ENCODE results near the gene FLAD1. TPM values are rescaled to one million over a fixed set of nuclear protein-coding genes. Genes with fewer than 3 reads are reported as not detected.

The FLAD1 gene
- total RNA-seq, 1 donor from 2014 or later: 41.9 TPM

DNA sequence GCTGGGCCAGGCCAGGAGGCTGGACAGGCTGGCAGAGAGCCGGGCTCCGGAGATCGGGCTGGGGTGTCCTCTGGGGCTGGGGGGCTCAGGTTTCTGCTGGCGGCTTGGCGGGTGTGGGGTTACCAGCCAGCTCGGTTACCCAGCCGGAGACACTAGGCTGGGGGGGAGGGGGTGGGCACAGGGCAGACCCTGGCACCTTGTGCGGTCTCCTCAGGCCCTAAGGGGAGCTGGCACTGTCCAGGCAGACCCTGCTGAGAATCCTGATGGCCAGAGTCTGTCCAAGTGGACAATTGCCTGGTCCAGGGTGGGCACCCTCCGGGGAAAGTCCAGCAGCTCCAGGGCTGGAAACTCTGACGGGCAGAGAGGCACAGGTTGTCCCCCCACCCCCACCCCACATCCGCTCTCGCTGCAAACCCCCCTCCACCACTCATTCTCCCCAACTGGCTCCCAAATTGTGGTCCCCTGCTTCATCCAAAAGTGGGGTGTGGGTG, 26.1 kb downstream of the FLAD1 start:
- no peak overlapping the region for H3K4me3 ChIP-seq (ENCODE audit: low read depth, low read length)
- TF ChIP-seq, protein P1, sequence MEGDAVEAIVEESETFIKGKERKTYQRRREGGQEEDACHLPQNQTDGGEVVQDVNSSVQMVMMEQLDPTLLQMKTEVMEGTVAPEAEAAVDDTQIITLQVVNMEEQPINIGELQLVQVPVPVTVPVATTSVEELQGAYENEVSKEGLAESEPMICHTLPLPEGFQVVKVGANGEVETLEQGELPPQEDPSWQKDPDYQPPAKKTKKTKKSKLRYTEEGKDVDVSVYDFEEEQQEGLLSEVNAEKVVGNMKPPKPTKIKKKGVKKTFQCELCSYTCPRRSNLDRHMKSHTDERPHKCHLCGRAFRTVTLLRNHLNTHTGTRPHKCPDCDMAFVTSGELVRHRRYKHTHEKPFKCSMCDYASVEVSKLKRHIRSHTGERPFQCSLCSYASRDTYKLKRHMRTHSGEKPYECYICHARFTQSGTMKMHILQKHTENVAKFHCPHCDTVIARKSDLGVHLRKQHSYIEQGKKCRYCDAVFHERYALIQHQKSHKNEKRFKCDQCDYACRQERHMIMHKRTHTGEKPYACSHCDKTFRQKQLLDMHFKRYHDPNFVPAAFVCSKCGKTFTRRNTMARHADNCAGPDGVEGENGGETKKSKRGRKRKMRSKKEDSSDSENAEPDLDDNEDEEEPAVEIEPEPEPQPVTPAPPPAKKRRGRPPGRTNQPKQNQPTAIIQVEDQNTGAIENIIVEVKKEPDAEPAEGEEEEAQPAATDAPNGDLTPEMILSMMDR (conservative IDR thresholded peaks at IDR 0.05; ENCODE audit: low read depth, low read length): no peak

DNA sequence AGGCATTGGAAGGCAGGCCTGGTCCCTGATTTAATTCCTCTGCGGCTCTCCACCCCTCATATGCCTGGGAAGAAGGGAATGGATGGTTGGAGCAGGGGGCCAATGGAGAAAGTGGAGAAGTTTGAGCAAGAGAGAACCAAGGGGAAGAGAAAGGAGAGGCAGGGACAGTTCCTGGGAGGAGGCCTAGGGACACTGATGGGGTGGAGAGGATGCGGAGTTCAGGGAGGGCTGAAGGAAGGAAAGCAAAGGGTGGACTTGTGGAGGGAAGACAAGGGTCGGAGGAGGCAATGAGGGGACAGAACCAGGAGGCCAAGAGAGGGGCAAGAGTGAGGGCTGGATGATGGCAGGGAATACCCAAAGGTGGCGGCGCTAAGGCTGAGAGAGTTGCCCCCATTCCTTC, 26.6 kb downstream of the FLAD1 start:
- TF ChIP-seq, protein P1 (conservative IDR thresholded peaks at IDR 0.05; ENCODE audit: low read depth, low read length): no peak
- DNase-seq (ENCODE audit: low read depth): no peak
- H3K4me3 ChIP-seq (ENCODE audit: low read depth, low read length): no peak overlapping the region

More for the DNA sequence above, 26.1 kb downstream of the FLAD1 start:
- no peak for DNase-seq (ENCODE audit: low read depth)

DNA sequence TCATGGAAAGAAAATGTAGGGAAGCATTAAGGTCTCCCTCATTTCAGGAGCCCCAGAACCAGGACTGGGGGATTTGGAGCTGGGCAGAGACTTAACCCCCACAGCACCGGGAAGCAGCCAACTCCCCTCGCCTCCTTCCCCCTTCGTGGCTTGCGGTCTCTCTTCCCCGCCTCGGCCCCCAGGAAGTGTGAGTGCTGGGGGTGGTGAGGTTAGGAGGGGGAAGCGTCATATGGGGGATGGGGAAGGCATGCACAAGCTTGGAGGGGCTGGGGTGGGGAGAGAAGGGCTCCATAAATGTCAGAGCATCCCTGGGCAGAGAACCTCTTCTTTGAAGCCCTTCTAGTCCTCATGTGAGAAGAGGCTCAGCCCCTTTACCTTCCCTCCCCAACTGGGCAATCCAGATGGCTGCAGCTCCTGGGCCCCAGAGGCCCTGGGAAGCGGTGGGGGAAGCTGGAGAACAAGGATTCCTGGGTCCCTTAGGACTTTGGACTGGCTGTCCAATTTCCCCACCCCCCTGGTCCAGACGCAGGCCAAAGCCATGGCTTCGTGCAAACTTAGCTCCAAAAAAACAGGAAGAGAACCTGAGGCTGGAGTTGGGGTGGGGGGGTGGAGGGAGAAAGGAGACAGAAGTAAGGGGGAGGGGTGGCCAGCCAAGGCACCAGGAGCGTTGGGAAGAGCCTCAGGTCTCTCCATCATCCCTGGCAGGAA, 27.2 kb downstream of the FLAD1 start:
- no peak overlapping the region for H3K4me3 ChIP-seq (ENCODE audit: low read depth, low read length)
- DNase-seq (ENCODE audit: low read depth): no peak
- TF ChIP-seq, protein P1 (conservative IDR thresholded peaks at IDR 0.05; ENCODE audit: low read depth, low read length): no peak

DNA sequence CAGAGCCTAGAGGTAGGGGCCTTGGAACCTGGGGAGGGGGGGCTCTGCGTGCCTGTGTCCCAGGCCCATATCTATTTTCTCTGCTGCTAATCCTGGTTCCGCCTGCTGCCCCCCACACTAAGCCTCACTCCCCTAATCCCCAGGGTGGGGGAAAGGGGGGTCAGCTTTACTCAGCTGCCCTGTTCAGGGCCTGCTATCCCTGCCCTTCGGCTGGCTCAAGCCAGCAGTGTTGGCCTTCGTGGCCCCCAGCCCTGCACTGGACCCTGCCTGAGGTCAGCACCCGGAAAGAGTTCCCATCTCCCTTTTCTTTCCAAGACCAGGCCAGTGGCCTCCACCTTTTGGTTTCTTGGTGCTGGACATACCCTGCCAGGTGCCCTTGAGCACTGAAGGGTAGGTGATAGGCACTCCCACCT, 27.9 kb downstream of the FLAD1 start:
- TF ChIP-seq, protein P1 (conservative IDR thresholded peaks at IDR 0.05; ENCODE audit: low read depth, low read length): no peak
- DNase-seq (ENCODE audit: low read depth): no peak
- H3K4me3 ChIP-seq (ENCODE audit: low read depth, low read length): no peak overlapping the region

DNA sequence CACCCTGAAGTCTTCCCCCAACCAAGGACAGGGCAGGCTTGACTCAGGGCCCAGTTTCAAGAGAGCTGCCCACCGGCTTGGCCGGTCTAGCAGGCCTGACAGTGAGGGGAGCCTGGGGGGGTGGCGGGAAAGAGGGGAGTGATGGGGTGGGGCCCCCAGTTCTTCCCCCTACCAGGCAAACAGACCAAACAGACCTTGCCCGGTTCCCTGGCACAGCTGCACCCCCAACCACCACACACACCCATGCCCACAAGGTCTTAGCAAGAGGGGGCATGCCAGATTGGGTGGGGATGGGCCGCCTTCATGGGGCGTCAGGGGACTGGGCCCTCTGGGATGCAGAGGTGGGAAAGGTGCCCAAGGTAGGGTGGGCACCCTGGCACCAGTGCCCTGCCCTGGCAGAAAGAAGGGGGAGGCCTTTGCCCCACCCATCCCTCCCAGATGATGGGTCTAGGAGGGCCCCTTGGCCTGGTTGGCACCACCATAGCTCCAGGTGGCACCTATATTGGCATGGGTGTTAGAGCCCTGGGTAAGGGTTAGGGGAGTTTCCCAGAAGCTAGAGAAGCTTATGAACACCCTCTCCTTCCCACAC, 28.4 kb downstream of the FLAD1 start:
- DNase-seq (ENCODE audit: low read depth): no peak
- TF ChIP-seq, protein P1 (conservative IDR thresholded peaks at IDR 0.05; ENCODE audit: low read depth, low read length): no peak
- H3K4me3 ChIP-seq (ENCODE audit: low read depth, low read length): no peak overlapping the region

DNA sequence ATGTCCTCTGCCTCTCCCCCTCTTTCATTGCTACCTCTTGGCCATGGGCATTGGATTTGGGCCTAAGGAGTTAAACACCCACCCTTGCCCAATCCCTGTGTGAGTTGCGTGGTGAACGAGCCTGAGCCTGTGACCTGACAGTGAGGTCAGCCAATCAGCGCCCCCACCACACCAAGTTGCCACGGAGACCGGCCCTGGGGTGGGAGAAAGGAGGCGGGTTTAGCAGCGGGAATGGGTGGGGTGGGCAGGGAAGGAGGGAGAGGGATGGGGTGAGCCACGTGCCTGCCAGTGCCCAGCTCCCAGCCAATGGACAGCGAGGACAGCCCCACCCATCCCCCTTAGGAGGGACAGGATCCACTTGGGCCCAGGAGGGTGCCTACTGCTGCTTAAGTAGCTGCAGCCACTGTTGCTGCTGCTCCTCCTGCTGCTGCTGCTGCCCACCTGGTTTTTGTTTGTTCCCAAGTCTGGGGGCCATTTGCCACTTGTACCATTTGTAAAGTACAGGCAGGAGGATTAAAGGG, 28.9 kb downstream of the FLAD1 start:
- TF ChIP-seq, protein P1 (conservative IDR thresholded peaks at IDR 0.05; ENCODE audit: low read depth, low read length): no peak
- no peak for DNase-seq (ENCODE audit: low read depth)
- no peak overlapping the region for H3K4me3 ChIP-seq (ENCODE audit: low read depth, low read length)
